Left ventricle myocardium inferior (tissue), 1 donor: Measurements from ENCODE around the gene ALPK1. TPM values are rescaled to one million over a fixed set of nuclear protein-coding genes. Genes with fewer than 3 reads are reported as not detected.
A peak's percentile ranks its signal among the peaks of the same experiment; 100 is the strongest.
"Not testable (repeated sequence)": the region's sequence is repeated elsewhere in the genome, so short reads cannot be mapped to it uniquely, and the experiment has no call there.

Experiments used
- DNase-seq: peaks from one replicate; pipeline ENCODE4 v3.0.0-alpha.2; 2020
- H3K27ac ChIP-seq: fragments of 200-600 bp; replicated peaks from 2 replicates; pipeline ENCODE4 v1.8.0; 2021
- H3K27me3 ChIP-seq: fragments of 200-600 bp; 2 replicates; pipeline ENCODE4 v1.8.0; 2021; ENCODE audit warnings: low read depth
- H3K36me3 ChIP-seq: fragments of 200-600 bp; 2 replicates; pipeline ENCODE4 v1.8.0; 2021
- H3K4me1 ChIP-seq: fragments of 200-600 bp; 2 replicates; pipeline ENCODE4 v1.8.0; 2021
- H3K4me3 ChIP-seq: fragments of 200-600 bp; 2 replicates; pipeline ENCODE4 v1.8.0; 2021; ENCODE audit warnings: mild to moderate bottlenecking, moderate library complexity
- H3K9me3 ChIP-seq: fragments of 200-600 bp; replicated peaks from 2 replicates; pipeline ENCODE4 v1.8.0; 2021
- CTCF ChIP-seq: fragments of 200-600 bp; IDR thresholded peaks from 2 replicates; pipeline ENCODE4 v1.8.0; 2021; ENCODE audit warnings: antibody characterized with exemption, mild to moderate bottlenecking, borderline replicate concordance
- intact Hi-C: fragments of 100-400 bp; cut with micrococcal nuclease; formaldehyde crosslinking; loops from one replicate; pipeline ENCODE4 v1.11.0; 2022
- total RNA-seq: library from RNA; stranded (reverse); fragmentation: NEBNext Ultra II Directional; extraction: Animal tissue kit (Norgen Biotek cat#: 25700); gene quantifications from one replicate; pipeline ENCODE4 v1.2.1, GENCODE V29; 2021
- donor health status: DM: no; HTN: yes; CAD: no; lungs with severe emphysema.

Gene ALPK1
- total RNA-seq, 1 donor from 2014 or later, result 3.1 TPM

DNA sequence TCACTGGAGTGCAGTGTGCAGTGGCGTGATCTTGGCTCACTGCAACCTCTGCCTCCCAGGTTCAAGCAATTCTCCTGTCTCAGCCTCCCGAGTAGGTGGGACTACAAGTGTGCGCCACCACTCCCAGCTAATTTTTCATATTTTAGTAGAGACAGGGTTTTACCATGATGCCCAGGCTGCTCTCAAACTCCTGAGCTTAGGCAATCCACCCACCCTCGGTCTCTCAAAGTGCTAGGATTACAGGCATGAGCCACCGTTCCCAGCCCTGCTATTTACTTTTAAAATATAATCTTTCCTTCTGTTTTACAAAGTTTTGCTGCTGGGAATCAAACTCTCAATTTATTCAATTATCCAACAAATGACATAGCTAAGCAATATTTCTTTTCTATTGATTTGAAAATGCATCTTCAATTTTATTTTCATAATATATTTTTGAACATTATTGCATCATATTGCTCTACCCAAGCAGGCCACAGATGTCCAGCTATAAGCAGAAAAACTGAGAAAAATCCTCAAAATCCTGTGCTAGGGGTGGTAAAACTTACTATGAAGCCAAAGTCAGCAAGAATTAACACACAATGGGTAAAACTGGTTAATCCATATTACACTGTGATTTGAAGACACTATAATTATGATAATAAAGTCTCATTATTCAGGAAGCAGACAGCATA, 16.6 kb upstream of the ALPK1 start:
- Histone ChIP-seq H3K36me3 (peaks cover 3% of the 10 kb centered on the region), H3K27me3 (no peaks in the 10 kb centered on the region), H3K9me3 (no peaks in the 10 kb centered on the region), H3K4me3 (no peak overlapping the region), H3K4me1 (peaks cover 62% of the 10 kb centered on the region), H3K27ac (peak overlapping the region; percentile 85)
- intact Hi-C loops, result no loop called here
- no peak for TF ChIP-seq CTCF
- DNase-seq, result no peak

DNA sequence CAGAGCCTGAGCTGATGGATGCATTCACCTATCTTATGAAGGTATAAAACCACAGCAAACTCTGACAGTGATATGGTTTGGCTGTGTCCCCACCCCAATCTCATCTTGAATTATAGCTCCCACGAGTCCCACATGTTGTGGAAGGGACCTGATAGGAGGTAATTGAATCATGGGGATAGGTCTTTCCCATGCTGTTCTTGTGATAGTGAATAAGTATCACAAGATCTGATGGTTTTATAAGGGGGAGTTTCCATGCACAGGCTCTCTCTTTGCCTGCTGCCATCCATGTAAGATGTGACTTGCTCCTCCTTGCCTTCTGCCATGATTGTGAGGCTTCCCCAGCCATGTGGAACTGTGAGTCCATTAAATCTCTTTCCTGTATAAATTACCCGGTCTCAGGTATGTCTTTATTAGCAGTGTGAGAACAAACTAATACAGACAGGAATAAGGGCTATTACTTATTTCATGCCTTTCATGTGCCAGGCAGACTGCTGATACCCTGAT, 15.2 kb upstream of the ALPK1 start:
- H3K27me3 ChIP-seq, DNase-seq, H3K9me3 ChIP-seq, H3K36me3 ChIP-seq, H3K4me3 ChIP-seq, intact Hi-C loops: not testable (repeated sequence)
- H3K27ac ChIP-seq, result peak overlapping the region; percentile 4
- peaks cover 58% of the 10 kb centered on the region for H3K4me1 ChIP-seq

- H3K4me1 ChIP-seq, result peaks cover 58% of the 10 kb centered on the region
Observed at GRCh38 chr4:112282860-112283667, 14.1 kb upstream of the ALPK1 start.

DNA sequence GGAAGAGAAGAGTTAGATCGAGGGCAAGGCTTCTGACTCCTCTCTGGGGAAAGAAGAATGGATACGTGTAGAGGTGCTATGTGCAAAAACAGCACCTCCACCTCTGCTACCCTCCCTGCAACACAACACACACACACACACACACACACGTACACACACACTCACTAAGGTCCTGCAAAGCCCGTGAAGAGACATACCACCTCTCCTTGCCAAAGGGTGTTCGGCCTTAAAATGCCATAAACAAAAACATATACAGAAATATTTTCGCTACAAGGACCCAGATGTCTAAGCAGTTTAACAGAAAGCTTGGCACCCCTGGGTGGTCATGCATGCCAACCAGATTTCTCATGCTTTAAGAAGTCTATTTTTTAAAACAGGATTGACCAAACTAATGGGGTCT, 13.0 kb upstream of the ALPK1 start:
- TF ChIP-seq CTCF, result no peak
- peak overlapping the region; percentile 75 for H3K27ac ChIP-seq
- peak overlapping the region; percentile 92 for H3K4me3 ChIP-seq
- peaks cover 51% of the 10 kb centered on the region for H3K4me1 ChIP-seq
- intact Hi-C loops, result no loop called here
- no peaks in the 10 kb centered on the region for H3K27me3 ChIP-seq
- no peaks in the 10 kb centered on the region for H3K36me3 ChIP-seq
- H3K9me3 ChIP-seq, result no peaks in the 10 kb centered on the region
- DNase-seq, result no peak

More at GRCh38 chr4:112282860-112283667, 14.1 kb upstream of the ALPK1 start:
- H3K4me3 ChIP-seq, result peak overlapping the region; percentile 92
- no peak for DNase-seq
- intact Hi-C loops, result no loop called here
- no peaks in the 10 kb centered on the region for H3K9me3 ChIP-seq
- no peak for TF ChIP-seq CTCF
- no peaks in the 10 kb centered on the region for H3K36me3 ChIP-seq
- H3K27ac ChIP-seq, result peak overlapping the region; percentile 75
- no peaks in the 10 kb centered on the region for H3K27me3 ChIP-seq

- Histone ChIP-seq H3K27me3 (no peaks in the 10 kb centered on the region), H3K4me1 (peaks cover 47% of the 10 kb centered on the region), H3K27ac (peak overlapping the region; percentile 75), H3K4me3 (peak overlapping the region; percentile 92), H3K36me3 (no peaks in the 10 kb centered on the region), H3K9me3 (no peaks in the 10 kb centered on the region)
- no peak for DNase-seq
- no peak for TF ChIP-seq CTCF
- intact Hi-C loops, result no loop called here
Observed at GRCh38 chr4:112284662-112285411, 12.3 kb upstream of the ALPK1 start.
